Tibial nerve (tissue), 3 donors: ENCODE results near the gene CORO2A.

Experiments
- CTCF ChIP-seq, 5 experiments: fragments of 200-600 bp in 3 of 5; fragments of 450-650 bp in 2 of 5; sonication (generic) in 3 of 5; IDR thresholded peaks; one replicate each; pipeline ENCODE4 v1.5.1; 2016 to 2019; ENCODE audit warnings: antibody characterized with exemption in 5 of 5, mild to moderate bottlenecking in 3 of 5, moderate library complexity in 2 of 5
- POLR2A ChIP-seq, 2 donors: fragments of 450-650 bp; IDR thresholded peaks; one replicate each; pipeline ENCODE4 v1.6.1; 2017; ENCODE audit warnings: antibody characterized with exemption in 2 of 2, mild to moderate bottlenecking in 2 of 2, moderate library complexity in 2 of 2

GRCh38 chr9:98234245-98234825, 41.9 kb upstream of the CORO2A start:
- no peak for TF ChIP-seq POLR2A (IDR thresholded peaks at IDR 0.05)
- no peak for TF ChIP-seq CTCF (IDR thresholded peaks at IDR 0.05)
